ENCODE results near the gene DAB1.

Gene DAB1

GRCh38 chr1:57218487-57219079, 205.3 kb downstream of the DAB1 start:
- DNase-seq (ENCODE audit: low read depth) = no peak

DNA sequence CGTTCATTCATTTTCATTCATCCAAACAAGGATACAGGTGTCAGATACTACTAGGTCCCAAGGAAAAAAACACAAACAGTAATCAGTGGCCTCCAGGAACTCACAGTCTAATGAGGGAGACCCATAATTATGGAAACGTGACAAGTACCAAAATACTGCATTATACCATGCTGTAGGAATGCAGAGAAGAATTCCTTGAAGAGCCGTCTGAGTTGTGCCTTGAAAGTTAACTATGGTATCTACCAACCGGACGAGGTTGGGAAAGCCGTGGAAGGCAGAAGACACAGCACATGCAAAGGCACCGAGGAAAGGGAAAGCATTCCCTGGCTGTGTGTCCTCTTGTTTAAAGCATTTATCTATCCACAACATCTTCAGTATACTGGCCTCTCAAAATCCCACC, 206.0 kb downstream of the DAB1 start:
- DNase-seq (ENCODE audit: low read depth) = no peak

DNA sequence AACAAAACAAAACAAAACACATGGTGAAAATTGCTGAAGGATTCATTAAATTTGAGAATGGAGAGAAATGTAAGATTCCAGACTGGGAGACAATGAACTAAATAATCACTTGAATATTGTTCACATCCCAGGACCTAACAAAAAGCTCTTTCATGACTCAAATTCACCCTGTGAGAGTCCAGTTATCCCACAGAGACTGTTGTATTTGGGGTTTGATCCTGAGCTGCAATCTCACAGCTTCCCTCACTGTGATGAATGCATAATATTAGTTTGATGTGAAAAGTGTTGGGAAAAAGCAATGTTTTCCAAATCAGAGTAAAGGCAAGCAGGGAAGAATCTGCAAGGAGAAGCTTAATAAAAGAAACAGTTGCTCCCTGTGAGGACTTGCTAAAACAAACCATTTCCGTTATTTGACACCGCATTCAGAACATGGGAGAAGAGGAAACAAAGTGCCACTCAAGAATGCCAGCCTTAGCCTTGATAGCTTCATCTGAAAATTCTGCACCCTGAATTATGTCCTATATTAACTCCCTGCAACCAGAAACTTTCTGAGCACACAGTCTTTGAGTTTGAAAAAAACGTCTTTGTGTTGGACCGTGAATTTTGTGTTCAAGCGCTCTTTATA, 208.8 kb downstream of the DAB1 start:
- DNase-seq (ENCODE audit: low read depth) = no peak

DNA sequence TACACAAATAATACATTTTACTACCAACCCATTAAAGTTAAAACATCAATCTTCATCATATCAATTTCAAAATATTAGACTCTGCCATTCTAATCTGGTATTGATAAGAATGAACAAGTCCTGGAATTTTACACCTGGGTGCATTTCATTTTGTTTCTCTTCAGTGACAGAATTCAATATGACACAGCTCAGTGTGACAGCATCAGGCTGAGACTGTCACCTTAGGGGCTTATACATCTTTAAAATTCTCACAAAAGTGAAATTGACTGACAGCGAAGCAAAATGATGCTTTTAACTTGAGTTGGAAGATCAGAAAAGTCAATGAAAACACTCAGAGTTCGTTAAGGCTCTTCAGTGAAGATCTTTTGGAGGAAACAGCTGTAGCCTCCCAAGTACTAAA, 213.0 kb downstream of the DAB1 start:
- DNase-seq (ENCODE audit: low read depth) = no peak

- no peak for DNase-seq (ENCODE audit: low read depth)
Measured at GRCh38 chr1:57209495-57209894, 214.4 kb downstream of the DAB1 start.

GRCh38 chr1:57208741-57209302, 215.0 kb downstream of the DAB1 start:
- DNase-seq (ENCODE audit: low read depth) = no peak

DNA sequence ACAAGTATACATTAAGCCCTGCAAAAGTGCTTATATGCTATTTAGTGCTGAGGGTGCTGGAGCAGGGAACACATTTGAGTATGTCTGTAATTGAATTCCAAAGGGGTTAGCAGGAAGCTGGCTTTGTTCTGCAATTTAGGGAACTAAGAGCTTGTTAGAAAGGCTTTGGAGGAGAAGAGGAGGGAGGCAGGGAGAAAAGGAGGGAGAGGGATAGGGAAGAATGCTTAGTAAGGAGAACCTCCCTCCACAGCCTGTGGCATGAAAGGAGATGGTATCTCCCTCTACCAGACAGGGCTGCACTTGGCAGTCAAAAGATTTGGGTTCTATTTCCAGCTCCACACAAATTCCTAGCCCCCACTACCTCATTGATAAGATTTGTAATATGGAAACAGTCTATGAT, 217.8 kb downstream of the DAB1 start:
- DNase-seq (ENCODE audit: low read depth) = no peak

GRCh38 chr1:57204942-57205787, 218.7 kb downstream of the DAB1 start:
- no peak for DNase-seq (ENCODE audit: low read depth)

DNA sequence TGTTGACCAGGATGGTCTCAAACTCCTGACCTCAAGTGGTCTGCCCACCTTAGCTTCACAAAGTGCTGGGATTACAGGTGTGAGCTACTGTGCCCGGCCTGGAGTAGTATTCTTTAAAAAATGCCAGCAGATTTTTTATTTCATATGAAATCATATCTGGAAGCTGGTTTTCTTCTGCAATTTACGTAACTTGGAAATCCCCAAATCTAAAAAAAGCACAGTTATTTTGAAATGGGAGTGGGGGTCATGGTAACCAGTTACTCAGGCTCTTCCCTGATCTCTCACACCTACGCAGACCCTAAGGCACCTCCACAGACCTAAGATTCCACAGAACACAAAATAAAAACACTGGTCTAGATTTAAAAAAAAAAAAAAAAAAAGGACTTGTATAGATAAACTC, 219.8 kb downstream of the DAB1 start:
- DNase-seq (ENCODE audit: low read depth) = no peak

DNA sequence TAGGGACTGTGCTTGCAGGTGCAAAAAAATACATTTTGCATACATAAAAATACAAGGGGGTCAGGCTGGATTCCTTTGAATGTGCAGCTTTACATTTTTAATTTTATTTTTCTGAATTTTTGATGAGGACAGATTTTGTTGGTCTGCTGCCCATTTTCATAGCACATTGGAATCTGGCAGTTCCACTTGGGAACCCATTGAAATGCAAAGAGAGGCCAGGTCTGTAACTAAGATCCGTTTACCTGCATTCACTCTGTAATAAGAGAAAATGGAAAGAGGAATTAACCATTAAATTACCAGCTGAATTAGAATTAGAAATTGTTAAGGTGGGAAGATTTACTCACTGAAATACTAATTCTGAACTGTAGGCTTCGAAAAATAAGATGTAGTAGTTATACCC, 221.6 kb downstream of the DAB1 start:
- no peak for DNase-seq (ENCODE audit: low read depth)

DNA sequence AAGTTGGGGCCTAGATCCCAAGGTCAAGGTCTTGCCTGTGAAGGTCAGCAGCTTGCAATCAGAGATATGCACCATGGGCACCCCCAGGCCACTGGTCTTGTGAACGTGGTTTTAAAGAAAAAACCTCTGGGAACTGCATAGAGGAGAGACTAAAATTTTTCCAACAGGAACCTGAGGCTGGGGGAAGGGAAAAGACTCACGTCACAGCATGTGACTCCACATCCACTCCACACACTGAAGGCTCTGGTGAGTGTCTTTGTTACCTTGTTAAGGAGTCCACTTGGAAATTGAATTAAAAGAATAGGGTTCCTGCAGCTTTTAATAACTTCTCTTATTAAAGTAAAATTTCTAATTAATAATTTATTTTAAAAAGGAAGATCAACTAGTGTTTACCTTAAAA, 224.9 kb downstream of the DAB1 start:
- no peak for DNase-seq (ENCODE audit: low read depth)

GRCh38 chr1:57195436-57195941, 228.4 kb downstream of the DAB1 start:
- no peak for DNase-seq (ENCODE audit: low read depth)

- no peak for DNase-seq (ENCODE audit: low read depth)
Measured at GRCh38 chr1:57192222-57192621, 231.6 kb downstream of the DAB1 start.

GRCh38 chr1:57190898-57191297, 233.0 kb downstream of the DAB1 start:
- DNase-seq (ENCODE audit: low read depth) = no peak

DNA sequence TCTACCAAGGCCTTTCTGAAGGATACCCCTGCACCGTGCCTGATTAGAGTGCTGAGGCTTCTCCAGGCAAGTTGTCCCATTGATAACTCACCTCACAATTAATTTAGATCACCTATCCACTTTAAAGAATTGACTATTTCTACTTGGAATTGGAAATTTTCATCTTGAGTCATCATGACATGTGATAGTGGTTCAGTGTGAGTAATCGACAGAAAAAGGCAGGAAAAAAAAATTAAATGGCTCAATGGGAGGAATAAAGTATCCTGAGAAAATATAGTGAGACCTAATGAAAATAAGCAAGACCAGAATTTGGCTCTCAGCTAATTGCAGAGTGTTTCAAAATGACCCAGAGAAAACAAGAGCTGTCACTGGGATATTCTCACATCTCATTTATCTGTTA, 235.7 kb downstream of the DAB1 start:
- DNase-seq (ENCODE audit: low read depth) = no peak

DNA sequence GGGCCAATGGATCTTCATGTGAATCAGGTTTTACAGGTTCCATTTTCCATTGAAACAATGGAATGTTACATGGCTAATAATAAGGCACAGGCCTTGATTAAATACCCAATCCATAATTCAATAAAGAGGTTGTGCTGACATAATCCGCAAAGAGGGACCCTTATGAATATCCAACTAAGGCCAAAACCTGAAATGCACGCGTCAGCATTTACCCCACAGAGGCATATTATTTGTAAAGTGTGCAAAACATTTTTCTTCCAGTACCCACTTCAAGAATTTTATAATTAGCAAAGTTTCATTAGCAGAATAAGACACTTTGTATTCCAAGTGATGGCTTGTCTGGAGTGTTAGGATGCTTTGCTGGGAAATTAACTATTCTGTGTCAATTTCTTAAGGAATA, 237.4 kb downstream of the DAB1 start:
- DNase-seq (ENCODE audit: low read depth) = no peak

- no peak for DNase-seq (ENCODE audit: low read depth)
Measured at GRCh38 chr1:57179001-57179400, 244.9 kb downstream of the DAB1 start.

- no peak for DNase-seq (ENCODE audit: low read depth)
Measured at GRCh38 chr1:57175506-57175905, 248.4 kb downstream of the DAB1 start.

DNA sequence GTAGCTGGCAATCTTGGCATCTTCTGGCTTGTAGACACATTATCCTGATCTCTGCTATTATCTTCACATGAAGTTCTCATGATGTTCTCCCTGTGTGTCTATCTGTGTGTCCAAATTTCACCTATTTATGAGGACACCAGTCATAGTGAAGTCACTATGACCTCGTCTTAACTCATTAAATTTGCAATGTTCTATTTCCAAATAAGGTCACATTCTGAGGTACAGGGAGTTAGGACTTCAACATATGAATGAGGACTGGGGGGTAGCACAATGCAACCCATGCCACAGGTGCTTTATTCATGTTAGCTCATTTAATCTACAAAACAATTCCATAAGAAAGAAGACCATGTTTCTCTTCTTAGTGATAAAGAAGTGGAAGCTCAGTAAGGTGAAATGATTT, 251.8 kb downstream of the DAB1 start:
- DNase-seq (ENCODE audit: low read depth) = no peak

- DNase-seq (ENCODE audit: low read depth) = no peak
Measured at GRCh38 chr1:57167997-57168396, 255.9 kb downstream of the DAB1 start.

DNA sequence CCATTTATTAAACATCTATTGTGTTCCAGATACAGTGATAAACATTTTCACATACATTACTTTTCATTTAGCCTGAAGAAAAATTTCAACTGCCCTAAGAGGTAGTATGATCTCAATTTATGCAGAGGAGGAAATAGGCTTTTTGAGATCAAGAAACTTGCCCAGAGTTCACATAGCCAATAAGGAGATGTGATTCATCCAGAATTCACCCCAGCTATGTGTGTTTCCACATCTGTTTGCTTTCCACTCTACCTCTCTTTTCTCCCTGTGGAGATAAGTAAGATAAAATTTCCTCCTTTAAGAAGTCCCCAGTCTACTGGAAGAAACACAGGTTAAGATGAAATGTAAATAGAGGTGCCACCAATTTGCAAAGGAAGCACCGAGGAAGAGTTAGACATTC, 258.3 kb downstream of the DAB1 start:
- DNase-seq (ENCODE audit: low read depth) = no peak

GRCh38 chr1:57164584-57164983, 259.3 kb downstream of the DAB1 start:
- no peak for DNase-seq (ENCODE audit: low read depth)

- DNase-seq (ENCODE audit: low read depth) = no peak
Measured at GRCh38 chr1:57163789-57164188, 260.1 kb downstream of the DAB1 start.
